Femur (tissue), 1 donor: ENCODE results near the gene USP36.
"Not testable (repeated sequence)": the region's sequence is repeated elsewhere in the genome, so short reads cannot be mapped to it uniquely, and the experiment has no call there.

Experiments
- DNase-seq: peaks from one replicate; pipeline ENCODE4 v3.0.0-alpha.2; 2017

The USP36 gene

GRCh38 chr17:78840780-78841611 is at the start of gene USP36:
Gene USP36 (minus strand): TSS chr17:78840814. CDS start chr17:78836363, 4,451 bp downstream.
- peak; percentile 100 for DNase-seq

- not testable (repeated sequence) for DNase-seq
Measured at GRCh38 chr17:78890096-78890495, 49.5 kb upstream of the USP36 start.

GRCh38 chr17:78889531-78889930 is 48.9 kb upstream of the USP36 start:
- DNase-seq: no peak

GRCh38 chr17:78888941-78889518 is 48.4 kb upstream of the USP36 start:
- DNase-seq: no peak

GRCh38 chr17:78886954-78887353 is 46.3 kb upstream of the USP36 start:
- DNase-seq: no peak

GRCh38 chr17:78885956-78886355 is 45.3 kb upstream of the USP36 start:
- DNase-seq: no peak

GRCh38 chr17:78884876-78885667 is 44.5 kb upstream of the USP36 start:
- DNase-seq: no peak

GRCh38 chr17:78884148-78884825 is 43.7 kb upstream of the USP36 start:
- peak; percentile 65 for DNase-seq

- peak; percentile 91 for DNase-seq
Measured at GRCh38 chr17:78883533-78884131, 43.0 kb upstream of the USP36 start.

GRCh38 chr17:78883089-78883532 is 42.5 kb upstream of the USP36 start:
- peak; percentile 88 for DNase-seq

GRCh38 chr17:78882540-78883088 is 42.0 kb upstream of the USP36 start:
- DNase-seq: peak; percentile 66

GRCh38 chr17:78879635-78880186 is 39.1 kb upstream of the USP36 start:
- DNase-seq: peak; percentile 94

- DNase-seq: no peak
Measured at GRCh38 chr17:78878871-78879527, 38.4 kb upstream of the USP36 start.

GRCh38 chr17:78878261-78878660 is 37.6 kb upstream of the USP36 start:
- no peak for DNase-seq

- not testable (repeated sequence) for DNase-seq
Measured at GRCh38 chr17:78876954-78877517, 36.4 kb upstream of the USP36 start.

GRCh38 chr17:78876094-78876597 is 35.5 kb upstream of the USP36 start:
- no peak for DNase-seq

- DNase-seq: no peak
Measured at GRCh38 chr17:78875363-78876093, 34.9 kb upstream of the USP36 start.

GRCh38 chr17:78873519-78874340 is 33.1 kb upstream of the USP36 start:
- peak; percentile 73 for DNase-seq

- DNase-seq: no peak
Measured at GRCh38 chr17:78872486-78872885, 31.9 kb upstream of the USP36 start.
